WTC11 (cell line): ENCODE results near the gene NBAS.

Source experiments
- FOXP1 ChIP-seq: sonication (generic); formaldehyde crosslinking; IDR thresholded peaks from 2 replicates; pipeline ENCODE4 v1.8.0; 2022; ENCODE audit warnings: missing genetic modification reagents, mild to moderate bottlenecking, moderate library complexity, borderline replicate concordance
- IRF2 ChIP-seq: sonication (generic); formaldehyde crosslinking; IDR thresholded peaks from 2 replicates; pipeline ENCODE4 v1.8.0; 2022; ENCODE audit warnings: low read depth, missing genetic modification reagents, borderline replicate concordance
- ZNF121 ChIP-seq: sonication (generic); formaldehyde crosslinking; IDR thresholded peaks from 2 replicates; pipeline ENCODE4 v1.8.0; 2023; ENCODE audit warnings: missing genetic modification reagents

GRCh38 chr2:15460112-15460620, 101.0 kb downstream of the NBAS start:
- no peak for TF ChIP-seq IRF2 (CRISPR knock-in tag)
- no peak for TF ChIP-seq FOXP1
- TF ChIP-seq ZNF121 (CRISPR knock-in tag), result no peak
